ENCODE measurements around the gene PSMG4. TPM values are rescaled to one million over a fixed set of nuclear protein-coding genes. Genes with fewer than 3 reads are reported as not detected.
A peak's percentile ranks its signal among the peaks of the same experiment; 100 is the strongest.

The PSMG4 gene, protein sequence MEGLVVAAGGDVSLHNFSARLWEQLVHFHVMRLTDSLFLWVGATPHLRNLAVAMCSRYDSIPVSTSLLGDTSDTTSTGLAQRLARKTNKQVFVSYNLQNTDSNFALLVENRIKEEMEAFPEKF
- total RNA-seq (2021): 27.3 and 29.3 TPM in 2 replicates
- long read RNA-seq, full-length matches to known transcripts: 11 of 19 reads
- long read RNA-seq, partial matches to known transcripts: 0 of 19 reads
- long read RNA-seq, other reads (novel, unspliced or antisense): 8 of 19 reads

DNA sequence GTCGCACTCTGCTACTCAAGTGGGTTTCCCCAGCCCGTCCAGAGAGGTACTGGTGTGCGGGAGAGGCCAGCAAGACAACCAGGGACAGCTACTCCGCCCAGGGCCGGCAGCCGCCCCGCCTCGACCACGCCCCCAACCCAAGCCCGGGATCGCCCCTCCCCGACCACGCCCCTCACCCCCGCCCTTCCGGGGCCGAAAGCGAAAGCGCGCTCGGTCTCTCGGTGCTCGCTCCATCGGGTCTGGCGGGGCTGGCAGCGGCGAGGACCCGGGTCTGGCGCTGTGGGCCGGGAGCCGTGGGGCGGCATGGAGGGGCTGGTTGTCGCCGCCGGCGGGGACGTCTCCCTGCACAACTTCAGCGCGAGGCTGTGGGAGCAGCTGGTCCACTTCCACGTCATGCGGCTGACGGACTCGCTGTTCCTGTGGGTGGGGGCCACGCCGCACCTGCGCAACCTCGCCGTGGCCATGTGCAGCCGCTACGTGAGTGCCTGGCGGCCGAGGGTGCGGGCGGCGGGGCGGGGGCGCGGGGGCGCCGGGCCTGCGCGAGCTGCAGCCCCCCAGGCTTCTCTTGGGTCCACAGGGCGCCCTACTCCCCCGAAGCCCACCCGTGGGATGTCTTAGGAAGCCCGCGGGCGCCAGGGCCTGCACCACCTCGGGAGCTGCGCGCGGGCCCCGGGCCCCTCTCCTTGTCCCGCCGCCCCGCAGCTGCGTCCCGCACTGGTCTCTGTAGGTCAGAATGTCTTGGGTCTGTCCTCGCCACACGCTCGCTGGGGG, at the start of gene PSMG4:
Gene PSMG4 (plus strand): TSS at position 228 of the 771 bp plus-strand sequence. CDS start 76 bp downstream, at position 304.
- Histone ChIP-seq H2BK15ac (ENCODE audit: low read depth, low read length) (no peak within 1 kb of the TSS), H3T11ph (ENCODE audit: low read length) (no peak within 1 kb of the TSS), H3K79me2 (ENCODE audit: insufficient read depth, low read length) (peaks cover 27% of the 10 kb centered on the region; the same call in 1 of the 2 replicates), H2BK120ac (ENCODE audit: low read depth, low read length, poor library complexity, severe bottlenecking) (no peak within 1 kb of the TSS), H4K5ac (ENCODE audit: insufficient read length, low read depth, low read length) (no peak within 1 kb of the TSS), H2BK20ac (ENCODE audit: low read depth, low read length, poor library complexity, severe bottlenecking) (no peak within 1 kb of the TSS), H3K9ac (ENCODE audit: extremely low read depth, insufficient read length, low read length) (peak within 1 kb of the TSS; percentile 69), H3K27me3 (ENCODE audit: insufficient read depth, low read length) (no peaks in the 10 kb centered on the region), H3K4ac (ENCODE audit: low read depth, low read length) (no peak within 1 kb of the TSS), H2AK5ac (ENCODE audit: insufficient read length, low read length) (no peak within 1 kb of the TSS), H3K18ac (ENCODE audit: insufficient read length, low read depth, low read length) (peak within 1 kb of the TSS; percentile 52), H4K91ac (ENCODE audit: insufficient read length, low read depth, low read length) (no peak within 1 kb of the TSS), H2AFZ (ENCODE audit: low read length) (no peak within 1 kb of the TSS), H3K23me2 (ENCODE audit: insufficient read length, low read depth, low read length, poor library complexity, severe bottlenecking) (peaks cover 8% of the 10 kb centered on the region), H3K4me1 (ENCODE audit: insufficient read depth, low read length) (no peaks in the 10 kb centered on the region; the same call in 1 of the 2 replicates), H3K27ac (ENCODE audit: insufficient read length, low read depth, low read length) (no peak within 1 kb of the TSS), H4K8ac (replicated peaks; ENCODE audit: insufficient read length, low read depth, low read length) (no peak within 1 kb of the TSS), H3K23ac (ENCODE audit: insufficient read length, low read depth, low read length) (no peak within 1 kb of the TSS), H3K9me3 (ENCODE audit: control insufficient read depth, low read depth, low read length) (no peaks in the 10 kb centered on the region), H3K14ac (ENCODE audit: insufficient read depth, low read length) (peak within 1 kb of the TSS; percentile 55; the same call in 1 of the 2 replicates), H2BK5ac (ENCODE audit: insufficient read length, low read length) (no peak within 1 kb of the TSS), H3K56ac (ENCODE audit: insufficient read length, low read depth, low read length) (no peak within 1 kb of the TSS), H3K4me2 (ENCODE audit: insufficient read depth, insufficient read length, low read length) (peak within 1 kb of the TSS; percentile 87), H4K20me1 (ENCODE audit: control insufficient read depth, insufficient read depth, insufficient read length) (no peaks in the 10 kb centered on the region), H2BK12ac (ENCODE audit: insufficient read length, low read depth, low read length) (no peak within 1 kb of the TSS), H3K79me1 (ENCODE audit: insufficient read depth, low read depth, low read length, poor library complexity, severe bottlenecking) (peaks cover 8% of the 10 kb centered on the region)
- DNase-seq: peak; percentile 96
- Mint-ChIP-seq H3K27ac (peak within 1 kb of the TSS; percentile 17 to 80 (median 74); a peak in 6 of 7 replicates), H3K27me3 (ENCODE audit: low read depth) (peaks cover 11% of the 10 kb centered on the region), H3K36me3 (ENCODE audit: insufficient read depth in 1 of 3, low read depth in 3 of 3) (peaks cover 11 to 29% (median 18%) of the 10 kb centered on the region in 3 experiments), H3K9me3 (peaks cover 5% of the 10 kb centered on the region in 2 experiments; a peak in 4 of 5 replicates), H3K4me3 (peak within 1 kb of the TSS; percentile 96 to 98), H3K4me1 (peaks cover 17 to 19% of the 10 kb centered on the region in 2 experiments)
- no peak for TF ChIP-seq CTCF (conservative IDR thresholded peaks at IDR 0.05)
- WGBS (ENCODE audit: extremely low coverage, insufficient read length, low lambda C conversion rate): no CpG with 5 or more reads among the region's 80 CpGs
